ENCODE data around the gene KRTAP9-9.
"Not testable (repeated sequence)": the region's sequence is repeated elsewhere in the genome, so short reads cannot be mapped to it uniquely, and the experiment has no call there.

KRTAP9-9 gene

GRCh38 chr17:41255381-41256290 is at the start of gene KRTAP9-9:
Gene KRTAP9-9, plus strand, starts transcription at chr17:41255384.
- not testable (repeated sequence) for DNase-seq

- no peak for DNase-seq
Measured at GRCh38 chr17:41211845-41212466, 43.2 kb upstream of the KRTAP9-9 start.

DNA sequence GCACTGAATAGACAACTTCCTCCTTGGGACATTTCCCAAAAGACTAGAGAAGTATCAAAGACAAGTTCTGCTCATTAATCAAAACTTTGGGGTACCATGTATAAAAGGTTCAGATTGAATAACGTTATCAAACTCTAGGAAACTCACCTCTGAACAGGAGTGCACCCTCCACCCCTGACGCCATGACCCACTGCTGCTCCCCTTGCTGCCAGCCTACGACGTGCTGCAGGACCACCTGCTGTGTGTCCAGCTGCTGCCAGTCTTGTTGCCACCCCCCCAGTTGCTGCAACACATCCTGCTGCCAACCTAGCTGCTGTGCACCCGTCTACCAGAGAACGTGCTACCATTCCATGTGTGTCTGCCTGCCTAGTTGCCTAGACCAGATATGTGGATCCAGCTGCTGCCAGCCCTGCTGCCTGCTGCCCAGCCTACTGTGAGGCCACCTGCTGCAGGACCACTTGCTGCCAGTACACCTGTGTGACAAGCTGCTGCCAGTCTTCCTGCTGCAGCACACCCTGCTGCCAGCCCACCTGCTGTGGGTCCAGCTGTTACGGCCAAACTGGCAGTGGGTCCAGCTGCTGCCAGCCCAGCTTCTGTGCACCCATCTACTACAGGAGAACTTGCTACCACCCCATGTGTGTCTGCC is 42.5 kb upstream of the KRTAP9-9 start:
- DNase-seq = no peak

DNA sequence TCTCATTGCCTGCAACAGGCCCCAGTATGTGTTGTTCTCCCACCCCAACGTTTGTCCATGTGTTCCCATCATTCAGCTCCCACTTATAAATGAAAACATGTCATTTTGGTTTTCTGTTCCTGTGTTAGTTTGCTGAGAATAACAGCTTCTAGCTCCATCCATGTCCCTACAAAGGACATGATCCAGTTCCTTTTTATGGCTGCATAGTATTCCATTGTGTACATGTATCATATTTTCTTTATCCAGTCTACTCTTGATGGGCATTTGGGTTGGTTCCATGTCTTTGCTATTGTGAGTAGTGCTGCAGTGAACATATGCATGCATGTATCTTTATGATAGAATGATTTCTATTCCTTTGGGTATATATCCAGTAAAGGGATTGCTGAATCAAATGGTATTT is 39.5 kb upstream of the KRTAP9-9 start:
- no peak for DNase-seq

DNA sequence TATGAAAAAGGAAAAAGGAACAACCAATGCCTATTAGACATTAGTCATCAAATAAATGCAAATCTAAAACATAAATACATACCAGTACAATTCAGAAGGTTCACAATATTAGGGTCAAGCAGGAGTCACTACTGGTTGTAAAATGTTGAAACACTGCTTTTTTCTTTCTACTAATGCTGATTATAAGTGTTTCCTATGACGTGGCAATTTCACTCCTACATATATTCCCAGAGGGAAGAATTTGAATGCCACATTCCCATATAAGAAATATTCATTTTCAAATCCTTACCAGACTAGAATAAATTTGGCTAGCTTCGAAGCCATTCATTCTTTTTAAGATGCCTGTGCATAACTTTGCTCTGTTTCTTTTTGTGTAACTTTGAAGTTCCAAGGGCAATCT is 31.4 kb upstream of the KRTAP9-9 start:
- DNase-seq = no peak

- DNase-seq = no peak
Measured at GRCh38 chr17:41226051-41226450, 29.1 kb upstream of the KRTAP9-9 start.

DNA sequence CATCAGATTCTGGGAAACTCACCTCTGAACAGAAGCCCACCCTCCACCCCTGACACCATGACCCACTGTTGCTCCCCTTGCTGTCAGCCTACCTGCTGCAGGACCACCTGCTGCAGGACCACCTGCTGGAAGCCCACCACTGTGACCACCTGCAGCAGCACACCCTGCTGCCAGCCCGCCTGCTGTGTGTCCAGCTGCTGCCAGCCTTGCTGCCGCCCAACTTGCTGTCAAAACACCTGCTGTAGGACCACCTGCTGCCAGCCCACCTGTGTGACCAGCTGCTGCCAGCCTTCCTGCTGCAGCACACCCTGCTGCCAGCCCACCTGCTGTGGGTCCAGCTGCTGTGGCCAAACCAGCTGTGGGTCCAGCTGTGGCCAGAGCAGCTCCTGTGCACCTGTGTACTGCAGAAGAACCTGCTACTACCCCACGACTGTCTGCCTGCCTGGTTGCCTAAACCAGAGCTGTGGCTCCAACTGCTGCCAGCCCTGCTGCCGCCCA is 28.5 kb upstream of the KRTAP9-9 start, which contains the start of gene KRTAP9-2:
KRTAP9-2 (plus strand) TSS at position 51 of the 498 bp plus-strand sequence; CDS start at position 58, 7 bp downstream.
- not testable (repeated sequence) for DNase-seq

DNA sequence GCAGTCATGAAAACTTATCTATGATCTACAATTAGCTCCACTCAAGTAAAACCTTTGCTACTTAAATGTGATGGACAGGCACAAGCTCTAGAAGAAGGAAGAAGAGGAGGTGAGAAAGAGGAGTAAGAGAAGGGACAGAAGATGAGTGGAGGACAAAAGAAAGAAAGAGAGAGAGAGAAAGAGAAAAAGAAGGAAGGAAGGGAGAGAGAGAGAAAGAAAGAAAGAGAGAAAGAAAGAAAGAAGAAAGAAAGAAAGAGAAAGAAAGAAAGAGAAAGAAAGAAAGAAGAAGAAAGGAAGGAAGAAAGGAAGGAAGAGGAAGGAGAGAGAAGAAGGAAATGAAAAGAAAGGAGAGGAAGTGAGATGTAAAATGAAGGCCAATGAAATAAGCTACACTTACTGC is 25.1 kb upstream of the KRTAP9-9 start:
- DNase-seq = no peak

DNA sequence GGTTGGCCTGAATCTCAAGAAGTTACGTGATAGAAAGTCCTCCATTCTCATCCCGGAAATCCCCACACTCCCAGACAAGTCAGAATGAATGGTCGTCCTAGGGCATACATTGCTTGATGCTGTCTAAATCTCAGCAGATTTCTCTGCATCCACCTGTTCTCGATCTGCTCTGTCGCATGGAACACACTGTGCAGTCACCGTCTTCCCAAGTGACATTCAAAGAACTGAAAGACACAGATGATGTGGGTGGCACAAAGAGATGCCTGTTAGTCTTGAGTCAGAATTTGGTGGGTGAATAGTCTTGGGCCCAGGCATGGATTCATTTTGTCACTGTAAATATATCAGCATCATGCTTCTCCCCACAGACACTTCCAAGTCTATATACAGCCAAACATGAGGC is 23.5 kb upstream of the KRTAP9-9 start:
- DNase-seq = no peak

DNA sequence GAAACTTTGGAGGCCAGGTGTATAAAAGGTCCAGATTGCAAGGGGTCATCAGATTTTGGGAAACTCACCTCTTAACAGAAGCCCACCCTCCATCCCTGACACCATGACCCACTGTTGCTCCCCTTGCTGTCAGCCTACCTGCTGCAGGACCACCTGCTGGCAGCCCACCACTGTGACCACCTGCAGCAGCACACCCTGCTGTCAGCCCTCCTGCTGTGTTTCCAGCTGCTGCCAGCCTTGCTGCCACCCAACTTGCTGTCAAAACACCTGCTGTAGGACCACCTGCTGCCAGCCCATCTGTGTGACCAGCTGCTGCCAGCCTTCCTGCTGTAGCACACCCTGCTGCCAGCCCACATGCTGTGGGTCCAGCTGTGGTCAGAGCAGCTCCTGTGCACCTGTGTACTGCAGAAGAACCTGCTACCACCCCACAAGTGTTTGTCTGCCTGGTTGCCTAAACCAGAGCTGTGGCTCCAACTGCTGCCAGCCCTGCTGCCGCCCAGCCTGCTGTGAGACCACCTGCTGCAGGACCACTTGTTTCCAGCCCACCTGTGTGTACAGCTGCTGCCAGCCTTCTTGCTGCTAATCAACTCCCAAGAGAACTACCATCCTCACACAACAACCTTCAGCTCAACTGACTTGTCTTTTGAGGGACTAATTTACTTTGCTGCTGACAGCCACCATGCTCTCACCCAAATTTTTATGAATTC is 22.6 kb upstream of the KRTAP9-9 start, which contains the start of gene KRTAP9-3:
KRTAP9-3 (plus strand) TSS at position 51 of the 707 bp plus-strand sequence; CDS start at position 104, 53 bp downstream.
- not testable (repeated sequence) for DNase-seq

DNA sequence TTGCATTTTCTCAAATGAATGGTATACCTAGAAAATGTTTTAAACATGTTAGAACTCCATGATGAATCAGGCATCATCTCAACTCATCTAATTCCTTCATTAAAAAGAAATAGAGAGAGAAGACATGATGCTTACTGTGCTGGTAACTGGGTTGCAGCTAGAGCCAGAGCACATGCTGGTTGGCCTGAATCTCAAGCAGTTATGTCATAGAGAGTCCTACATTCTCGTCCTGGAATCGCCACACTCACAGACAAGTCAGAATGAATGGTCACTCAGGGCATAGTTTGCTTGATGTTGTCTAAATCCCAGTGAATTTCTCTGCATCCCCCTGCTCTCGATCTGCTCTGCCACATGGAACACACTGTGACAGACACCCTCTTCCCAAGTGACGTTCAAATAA is 18.1 kb upstream of the KRTAP9-9 start:
- DNase-seq = not testable (repeated sequence)

GRCh38 chr17:41237949-41238437 is 17.2 kb upstream of the KRTAP9-9 start, which contains the start of gene KRTAP9-8:
Gene KRTAP9-8, plus strand, starts transcription at chr17:41237999. Its CDS starts 53 bp downstream, at chr17:41238052.
- DNase-seq = not testable (repeated sequence)

DNA sequence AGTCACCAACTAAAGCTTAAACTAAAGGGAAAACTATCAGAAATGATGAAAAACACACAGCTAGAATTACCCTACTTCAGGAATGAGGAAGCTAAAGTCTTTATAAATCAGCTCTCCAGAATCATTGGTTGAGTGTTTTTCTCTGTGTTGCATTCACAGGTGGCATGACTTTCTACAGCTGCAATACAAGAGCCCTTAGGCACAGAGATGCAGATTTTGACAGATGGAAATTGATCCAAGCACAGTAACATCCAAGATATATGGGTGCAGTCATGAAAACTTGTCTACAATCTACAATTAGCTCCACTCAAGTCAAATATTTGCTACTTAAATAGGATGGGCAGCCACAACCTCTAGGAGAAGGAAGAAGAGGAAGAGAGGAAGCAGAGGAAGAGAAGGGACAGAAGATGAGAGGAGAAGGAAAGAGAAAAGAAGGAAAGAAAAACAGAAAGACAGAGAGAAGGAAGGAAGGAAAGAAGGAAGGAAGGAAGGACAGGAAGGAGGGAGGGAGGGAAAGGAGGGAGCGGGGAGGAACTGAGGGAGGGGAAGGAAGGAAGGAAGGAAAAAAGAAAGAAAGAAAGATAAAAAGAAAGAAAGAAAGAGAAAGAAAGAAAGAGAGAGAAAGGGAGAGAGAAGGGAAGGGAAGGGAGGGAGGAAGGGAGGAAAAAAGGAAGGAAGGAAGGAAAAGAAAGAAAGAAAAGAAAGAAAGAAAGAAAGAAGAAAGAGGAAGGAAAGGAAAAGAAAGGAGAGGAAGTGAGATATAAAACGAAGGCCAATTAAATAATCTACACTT is 8.0 kb upstream of the KRTAP9-9 start:
- not testable (repeated sequence) for DNase-seq

GRCh38 chr17:41249637-41250240 is 5.4 kb upstream of the KRTAP9-9 start, which contains the start of gene KRTAP9-4:
Gene KRTAP9-4, plus strand, starts transcription at chr17:41249687. Its CDS starts 34 bp downstream, at chr17:41249721.
- not testable (repeated sequence) for DNase-seq

DNA sequence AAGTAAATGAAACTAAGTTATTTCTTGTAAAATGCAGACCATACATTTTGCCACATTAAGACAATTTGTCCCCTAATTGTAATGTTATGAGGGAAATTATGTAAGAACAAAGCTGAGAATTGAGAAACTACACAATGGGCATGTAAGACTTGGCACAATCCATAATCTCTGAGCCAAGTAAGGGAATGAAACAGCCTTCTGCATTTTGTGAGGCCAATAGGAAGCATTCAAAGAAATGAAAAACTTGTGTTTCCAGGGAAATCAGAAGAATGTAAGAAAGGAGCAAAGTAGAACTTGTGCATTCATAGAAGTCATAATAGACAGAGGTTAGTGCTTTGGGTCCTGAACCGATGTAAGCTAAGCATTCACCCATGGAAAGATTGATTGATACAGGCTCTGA is 3.9 kb upstream of the KRTAP9-9 start:
- no peak for DNase-seq

DNA sequence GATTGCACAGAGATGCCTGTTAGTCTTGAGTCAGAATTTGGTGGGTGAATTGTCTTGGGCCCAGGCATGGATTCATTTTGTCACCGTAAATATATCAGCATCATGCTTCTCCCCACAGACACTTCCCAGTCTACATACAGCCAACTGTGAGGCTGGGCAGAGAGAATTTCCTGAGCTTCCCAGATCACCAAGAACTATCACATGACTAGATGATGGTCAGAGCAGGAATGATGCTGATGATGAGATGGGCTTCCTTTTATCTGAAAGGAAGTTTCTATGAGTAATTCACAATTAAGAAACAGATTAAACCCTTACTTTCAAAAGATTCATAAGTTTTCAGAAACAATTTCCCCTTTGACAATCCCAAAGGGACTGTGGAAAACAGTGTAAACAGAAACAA is 323 bp upstream of the KRTAP9-9 start:
- no peak for DNase-seq

- DNase-seq = no peak
Measured at GRCh38 chr17:41256291-41256685, 1.1 kb downstream of the KRTAP9-9 start.

- no peak for DNase-seq
Measured at GRCh38 chr17:41258406-41258805, 3.2 kb downstream of the KRTAP9-9 start.

GRCh38 chr17:41263212-41263611 is 8.0 kb downstream of the KRTAP9-9 start:
- no peak for DNase-seq

DNA sequence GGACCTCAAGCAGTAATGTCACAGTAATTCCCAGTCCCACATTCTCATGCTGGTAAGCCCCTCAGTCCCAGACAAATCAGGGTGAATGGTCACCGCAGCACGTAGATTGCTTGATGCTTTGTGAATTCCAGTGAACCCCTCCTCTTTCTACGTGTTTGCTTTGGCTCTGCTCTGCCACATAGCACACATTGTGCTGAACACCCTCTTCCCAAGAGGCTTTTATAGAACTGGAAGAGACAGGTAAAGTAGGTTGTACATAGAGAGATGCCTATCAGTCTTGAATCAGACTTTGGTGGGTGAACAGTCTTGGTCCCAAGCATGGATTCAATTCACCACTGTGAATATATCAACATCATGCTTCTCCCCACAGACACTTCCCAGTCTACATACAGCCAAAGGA is 9.4 kb downstream of the KRTAP9-9 start:
- DNase-seq = no peak

DNA sequence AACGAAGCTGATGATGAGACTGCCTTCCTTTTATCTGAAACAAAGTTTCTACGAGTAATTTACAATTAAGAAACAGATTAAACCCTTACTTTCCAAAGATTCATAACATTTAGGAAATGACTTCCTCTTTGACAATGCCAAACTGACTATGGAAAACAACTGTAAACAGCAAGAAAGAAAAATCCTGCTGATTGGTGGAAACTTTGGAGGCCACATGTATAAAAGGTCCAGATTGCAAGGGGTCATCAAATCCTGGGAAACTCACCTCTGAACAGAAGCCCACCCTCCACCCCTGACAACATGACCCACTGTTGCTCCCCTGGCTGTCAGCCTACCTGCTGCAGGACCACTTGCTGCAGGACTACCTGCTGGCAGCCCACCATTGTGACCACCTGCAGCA is 9.9 kb downstream of the KRTAP9-9 start, which contains the start of gene KRTAP9-6:
KRTAP9-6 (plus strand) TSS at position 301 of the 400 bp plus-strand sequence; CDS start at position 301, 0 bp downstream.
- no peak for DNase-seq

All from GDM1 (cell line).